GM19395 (cell line): ENCODE measurements around the gene TOP1.

ENCODE experiments used
- ATAC-seq: cut with Tn5 transposase; IDR thresholded peaks from one replicate; pipeline ENCODE4 v1.9.1; 2021; ENCODE audit warnings: mild to moderate bottlenecking, moderate library complexity; ENCODE audit not compliant: unreplicated experiment

Gene TOP1

DNA sequence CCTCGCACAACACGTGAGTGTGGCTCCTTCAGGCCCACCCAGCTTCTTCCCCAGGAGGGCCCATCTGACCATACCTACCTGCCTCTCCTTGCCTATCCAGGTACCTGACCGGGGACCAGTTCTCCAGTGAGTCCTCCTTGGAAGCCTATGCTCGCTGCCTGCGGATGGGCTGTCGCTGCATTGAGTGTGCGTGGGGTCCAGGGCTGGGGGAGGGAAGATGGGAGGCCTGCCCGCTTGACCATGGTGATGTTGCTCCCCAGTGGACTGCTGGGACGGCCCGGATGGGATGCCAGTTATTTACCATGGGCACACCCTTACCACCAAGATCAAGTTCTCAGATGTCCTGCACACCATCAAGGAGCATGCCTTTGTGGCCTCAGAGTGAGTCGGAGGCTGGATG is 135.2 kb downstream of the TOP1 start:
- ATAC-seq: no peak

DNA sequence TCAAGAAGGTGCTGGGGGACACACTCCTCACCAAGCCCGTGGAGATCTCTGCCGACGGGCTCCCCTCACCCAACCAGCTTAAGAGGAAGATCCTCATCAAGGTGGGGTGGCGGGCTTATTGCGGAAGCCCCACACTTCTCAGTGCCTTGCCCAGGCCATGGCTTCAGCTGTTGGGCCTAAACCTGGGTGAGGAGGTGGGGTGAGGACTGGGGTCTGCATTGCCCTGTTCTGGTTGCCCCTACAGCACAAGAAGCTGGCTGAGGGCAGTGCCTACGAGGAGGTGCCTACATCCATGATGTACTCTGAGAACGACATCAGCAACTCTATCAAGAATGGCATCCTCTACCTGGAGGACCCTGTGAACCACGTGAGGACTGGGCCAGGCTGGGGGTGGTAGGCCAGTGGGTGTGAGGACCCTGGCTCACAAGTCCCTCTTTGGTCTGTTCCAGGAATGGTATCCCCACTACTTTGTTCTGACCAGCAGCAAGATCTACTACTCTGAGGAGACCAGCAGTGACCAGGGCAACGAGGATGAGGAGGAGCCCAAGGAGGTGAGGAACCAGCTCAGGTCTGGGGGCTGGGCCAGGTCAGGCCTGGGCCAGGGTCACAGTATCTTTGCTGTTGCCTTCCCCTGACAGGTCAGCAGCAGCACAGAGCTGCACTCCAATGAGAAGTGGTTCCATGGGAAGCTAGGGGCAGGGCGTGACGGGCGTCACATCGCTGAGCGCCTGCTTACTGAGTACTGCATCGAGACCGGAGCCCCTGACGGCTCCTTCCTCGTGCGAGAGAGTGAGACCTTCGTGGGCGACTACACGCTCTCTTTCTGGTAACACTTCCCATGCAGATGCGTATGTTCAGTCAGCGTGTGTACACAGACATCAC is 136.6 kb downstream of the TOP1 start:
- no peak for ATAC-seq

DNA sequence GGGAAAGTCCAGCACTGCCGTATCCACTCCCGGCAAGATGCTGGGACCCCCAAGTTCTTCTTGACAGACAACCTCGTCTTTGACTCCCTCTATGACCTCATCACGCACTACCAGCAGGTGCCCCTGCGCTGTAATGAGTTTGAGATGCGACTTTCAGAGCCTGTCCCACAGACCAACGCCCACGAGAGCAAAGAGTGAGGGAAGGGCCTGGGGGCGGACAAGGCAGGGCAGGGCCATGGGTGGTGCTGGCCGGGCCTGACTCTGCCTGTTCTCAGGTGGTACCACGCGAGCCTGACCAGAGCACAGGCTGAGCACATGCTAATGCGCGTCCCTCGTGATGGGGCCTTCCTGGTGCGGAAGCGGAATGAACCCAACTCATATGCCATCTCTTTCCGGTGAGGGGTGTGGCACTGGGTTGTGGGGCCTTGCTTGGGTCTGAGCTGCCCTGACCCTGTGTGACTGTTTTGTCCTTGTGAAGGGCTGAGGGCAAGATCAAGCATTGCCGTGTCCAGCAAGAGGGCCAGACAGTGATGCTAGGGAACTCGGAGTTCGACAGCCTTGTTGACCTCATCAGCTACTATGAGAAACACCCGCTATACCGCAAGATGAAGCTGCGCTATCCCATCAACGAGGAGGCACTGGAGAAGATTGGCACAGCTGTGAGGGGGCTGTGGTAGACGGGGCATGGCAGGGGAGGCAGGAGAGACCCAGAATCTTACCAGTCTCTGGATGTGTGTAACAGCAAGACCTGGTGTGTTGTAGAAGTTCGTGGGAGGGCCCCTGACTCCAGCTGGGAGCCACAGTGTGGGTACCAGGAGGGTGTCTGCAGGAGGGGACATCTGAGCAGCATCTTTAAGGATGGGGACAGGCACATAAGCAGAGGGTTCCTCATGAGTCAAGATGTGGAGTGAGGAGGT is 137.8 kb downstream of the TOP1 start:
- ATAC-seq: no peak

DNA sequence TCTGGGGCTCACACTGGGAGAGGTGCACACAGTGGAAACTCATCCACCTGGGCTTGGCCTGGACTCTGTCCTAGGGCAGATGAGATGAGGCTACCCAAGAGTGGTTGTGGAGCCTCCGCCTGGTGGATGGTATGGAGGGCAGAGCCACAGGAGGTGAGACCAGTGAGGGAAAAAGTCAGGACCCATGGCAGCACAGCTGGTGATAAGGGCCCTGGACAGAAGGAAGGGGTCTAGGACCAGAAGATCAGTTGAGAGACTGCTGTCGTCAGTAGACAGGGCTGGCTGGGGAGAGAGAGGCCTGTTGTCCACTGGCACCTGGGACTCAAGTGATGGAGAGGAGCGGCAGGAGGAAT is 138.5 kb downstream of the TOP1 start:
- no peak for ATAC-seq

DNA sequence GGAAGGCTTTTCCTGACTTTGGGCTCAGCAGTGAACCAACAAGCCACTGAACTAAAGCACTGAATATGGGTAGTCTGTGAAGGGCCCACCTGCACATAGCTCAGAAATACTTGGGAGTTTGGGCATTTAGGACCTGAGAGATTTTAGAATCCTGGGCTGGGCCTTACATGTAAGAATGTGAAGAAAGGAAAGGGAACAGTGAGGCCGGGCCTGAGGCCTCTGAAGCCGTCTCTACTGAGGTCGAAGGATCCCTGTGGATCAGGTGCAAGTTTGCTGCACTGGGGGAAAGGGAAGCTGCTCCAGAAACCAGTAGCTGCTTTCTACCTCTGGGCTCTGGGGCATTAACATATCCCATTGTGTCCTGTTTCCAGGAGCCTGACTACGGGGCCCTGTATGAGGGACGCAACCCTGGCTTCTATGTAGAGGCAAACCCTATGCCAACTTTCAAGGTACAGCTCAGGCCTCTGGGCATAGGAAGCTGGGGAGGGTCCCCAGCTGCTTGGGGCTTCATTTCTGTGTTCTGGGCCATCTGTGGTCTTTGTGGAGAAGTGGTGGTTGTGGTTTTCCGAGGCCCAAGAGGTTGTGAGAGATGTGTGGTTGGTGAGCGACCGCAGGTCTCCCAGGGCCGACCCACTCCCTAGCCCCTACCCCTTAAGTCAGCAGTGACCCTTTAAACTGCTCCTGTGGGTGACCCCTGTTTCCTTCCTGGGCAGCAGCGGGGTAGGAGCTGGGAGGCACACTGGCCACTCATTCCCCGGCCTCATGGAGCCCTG is 139.0 kb downstream of the TOP1 start:
- ATAC-seq: peak; percentile 61

DNA sequence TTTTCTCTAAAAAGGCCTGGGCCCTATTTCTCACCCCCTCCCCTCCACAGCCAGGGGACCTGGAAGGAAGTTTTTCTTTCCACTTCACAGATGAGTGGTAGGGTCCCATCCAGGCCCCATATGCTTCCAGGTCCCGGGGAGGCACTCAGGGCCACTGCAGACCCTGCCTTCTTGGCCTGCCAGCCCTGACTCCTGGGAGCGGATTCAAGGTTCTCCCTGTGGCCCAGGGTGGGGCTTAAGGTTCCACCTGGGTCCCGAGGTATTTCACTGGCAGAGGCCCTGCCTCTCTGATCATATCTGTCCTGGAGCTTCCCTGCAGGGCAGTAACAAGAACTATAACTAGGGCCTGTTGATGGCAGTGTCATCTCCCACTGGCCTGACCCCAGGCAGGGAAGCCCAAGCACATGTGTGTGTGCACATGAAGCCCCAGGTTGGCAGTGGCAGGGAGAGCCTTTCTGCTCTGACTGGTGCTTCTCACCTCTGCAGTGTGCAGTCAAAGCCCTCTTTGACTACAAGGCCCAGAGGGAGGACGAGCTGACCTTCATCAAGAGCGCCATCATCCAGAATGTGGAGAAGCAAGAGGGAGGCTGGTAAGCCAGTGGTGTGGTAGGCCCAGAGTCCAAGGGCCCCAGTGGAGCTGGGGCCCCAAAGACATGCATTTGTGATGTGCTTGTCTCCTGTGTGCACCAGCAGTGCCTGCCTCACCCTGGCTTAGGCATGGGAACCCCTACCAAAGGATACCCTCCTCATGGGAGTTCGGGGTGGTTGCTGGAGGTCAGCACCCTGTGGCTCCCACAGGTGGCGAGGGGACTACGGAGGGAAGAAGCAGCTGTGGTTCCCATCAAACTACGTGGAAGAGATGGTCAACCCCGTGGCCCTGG is 139.9 kb downstream of the TOP1 start:
- ATAC-seq: no peak

DNA sequence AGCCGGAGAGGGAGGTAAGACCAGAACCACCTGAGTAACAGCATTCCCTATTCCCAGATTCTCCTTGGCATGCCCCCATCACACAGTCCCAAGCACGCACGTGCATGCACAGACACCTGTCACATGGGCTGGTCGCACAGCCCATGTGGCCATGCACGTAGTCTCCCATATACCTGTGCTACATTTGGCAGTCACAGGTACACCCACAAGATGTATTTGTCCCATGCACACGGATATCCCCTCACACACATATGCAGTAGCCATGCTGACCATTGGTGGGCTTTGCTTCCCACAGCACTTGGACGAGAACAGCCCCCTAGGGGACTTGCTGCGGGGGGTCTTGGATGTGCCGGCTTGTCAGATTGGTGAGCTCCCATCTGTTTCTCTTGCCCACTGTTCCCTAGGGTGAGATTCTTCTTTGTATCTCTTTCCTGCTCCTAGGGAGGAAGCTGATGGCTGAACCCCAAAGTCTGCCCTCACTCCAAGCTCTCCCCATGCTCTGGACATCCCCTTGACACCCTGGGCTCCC is 140.6 kb downstream of the TOP1 start:
- no peak for ATAC-seq

DNA sequence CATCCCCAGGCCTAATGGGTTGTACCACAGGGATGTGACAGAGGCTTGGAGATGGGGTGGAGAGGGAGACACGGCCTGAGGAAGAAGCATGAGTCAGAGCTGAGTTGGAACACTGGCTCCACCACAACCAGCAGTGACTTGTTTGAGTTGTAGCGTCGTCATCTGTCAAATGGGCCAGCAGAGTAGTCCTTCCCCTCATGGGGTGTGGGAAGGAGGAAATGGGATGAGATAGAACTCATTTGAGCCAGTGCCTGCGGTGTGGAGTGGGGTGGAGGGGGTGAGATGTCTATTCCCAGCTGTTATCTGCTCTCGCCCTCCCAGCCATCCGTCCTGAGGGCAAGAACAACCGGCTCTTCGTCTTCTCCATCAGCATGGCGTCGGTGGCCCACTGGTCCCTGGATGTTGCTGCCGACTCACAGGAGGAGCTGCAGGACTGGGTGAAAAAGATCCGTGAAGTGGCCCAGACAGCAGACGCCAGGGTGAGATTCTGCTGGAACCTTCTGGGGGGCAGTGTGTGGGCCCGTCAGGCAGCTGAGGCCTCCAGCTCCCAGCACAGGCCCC is 141.2 kb downstream of the TOP1 start:
- no peak for ATAC-seq

DNA sequence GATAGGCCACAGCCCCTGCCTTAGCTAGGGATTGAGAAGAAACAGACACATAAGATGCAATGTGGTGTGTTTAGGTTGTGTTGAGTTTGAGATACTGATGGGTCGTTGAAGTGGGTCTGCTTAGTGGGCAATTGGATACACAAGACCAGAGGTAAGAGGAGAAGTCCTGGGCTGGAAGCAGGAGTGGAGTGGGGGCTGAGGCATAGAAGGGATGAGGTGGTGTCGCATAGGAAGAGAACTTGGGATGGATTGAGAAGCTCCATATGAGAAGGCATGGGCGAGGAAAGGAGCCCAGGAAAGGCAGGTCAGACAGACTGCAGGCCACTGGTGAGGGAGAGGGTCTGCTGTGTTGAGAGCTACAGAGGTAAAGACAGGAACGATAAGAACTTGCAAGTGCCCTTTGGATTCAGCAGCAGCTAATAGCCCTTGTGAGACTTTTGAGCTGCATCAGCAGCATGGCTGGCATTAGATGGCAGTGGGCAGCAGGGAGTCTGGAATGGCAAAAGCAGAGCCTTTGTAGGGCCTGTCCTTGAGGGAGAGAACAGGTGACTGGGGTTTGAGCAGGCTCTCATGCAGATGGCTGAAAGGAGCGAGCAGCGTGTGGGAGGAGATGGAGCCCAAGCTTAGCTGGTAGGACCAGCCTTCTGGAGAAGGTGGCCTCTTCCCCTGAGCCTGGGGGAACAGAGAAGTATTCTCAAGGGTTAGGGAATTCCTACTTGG is 141.9 kb downstream of the TOP1 start:
- no peak for ATAC-seq

DNA sequence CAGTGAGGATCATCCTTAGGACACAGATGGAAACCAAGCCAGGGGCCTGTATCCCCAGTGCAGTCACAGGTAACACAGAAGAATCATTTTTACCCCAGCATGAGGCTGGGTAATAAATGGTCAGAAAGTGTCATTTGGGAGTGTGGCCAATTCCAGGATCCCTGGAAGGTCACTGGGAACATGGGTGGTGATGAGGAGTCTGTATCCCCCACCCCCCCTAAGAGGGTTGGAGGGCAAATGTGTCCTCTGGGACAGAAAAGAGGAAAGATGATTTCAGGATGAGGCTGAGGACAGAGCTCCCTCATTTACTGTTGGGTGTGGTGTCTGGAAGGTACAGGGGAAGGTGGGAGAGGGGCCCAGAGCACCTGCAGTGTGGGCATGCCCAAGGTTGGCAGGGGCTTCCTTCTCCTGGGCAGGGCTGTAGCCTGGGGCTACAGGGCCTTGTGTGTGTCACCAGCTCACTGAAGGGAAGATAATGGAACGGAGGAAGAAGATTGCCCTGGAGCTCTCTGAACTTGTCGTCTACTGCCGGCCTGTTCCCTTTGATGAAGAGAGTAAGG is 143.2 kb downstream of the TOP1 start:
- ATAC-seq: no peak

DNA sequence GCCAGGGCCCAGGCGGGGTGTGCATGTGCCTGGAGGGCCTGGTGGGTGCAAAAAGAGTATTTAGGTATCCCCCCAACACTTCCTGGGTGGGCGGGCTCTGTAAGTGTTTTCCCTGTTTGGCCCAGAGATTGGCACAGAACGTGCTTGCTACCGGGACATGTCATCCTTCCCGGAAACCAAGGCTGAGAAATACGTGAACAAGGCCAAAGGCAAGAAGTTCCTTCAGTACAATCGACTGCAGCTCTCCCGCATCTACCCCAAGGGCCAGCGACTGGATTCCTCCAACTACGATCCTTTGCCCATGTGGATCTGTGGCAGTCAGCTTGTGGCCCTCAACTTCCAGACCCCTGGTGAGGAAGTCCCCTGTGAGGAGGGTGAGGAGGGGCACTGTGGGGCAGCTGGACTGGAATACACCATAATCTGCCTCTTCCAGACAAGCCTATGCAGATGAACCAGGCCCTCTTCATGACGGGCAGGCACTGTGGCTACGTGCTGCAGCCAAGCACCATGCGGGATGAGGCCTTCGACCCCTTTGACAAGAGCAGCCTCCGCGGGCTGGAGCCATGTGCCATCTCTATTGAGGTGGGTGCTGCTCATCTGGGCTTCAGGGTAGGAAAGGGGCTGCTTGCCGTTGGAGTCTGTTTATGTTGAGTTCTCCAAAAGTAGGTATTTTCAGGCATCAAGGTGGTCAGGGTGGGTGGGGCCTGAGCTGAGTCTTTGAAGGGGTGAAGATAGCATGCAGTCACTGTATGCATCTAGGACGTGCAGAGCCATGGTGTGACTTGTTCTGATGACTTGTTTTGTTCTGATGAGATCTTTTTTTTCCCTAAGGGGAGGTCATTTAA is 143.9 kb downstream of the TOP1 start:
- no peak for ATAC-seq

DNA sequence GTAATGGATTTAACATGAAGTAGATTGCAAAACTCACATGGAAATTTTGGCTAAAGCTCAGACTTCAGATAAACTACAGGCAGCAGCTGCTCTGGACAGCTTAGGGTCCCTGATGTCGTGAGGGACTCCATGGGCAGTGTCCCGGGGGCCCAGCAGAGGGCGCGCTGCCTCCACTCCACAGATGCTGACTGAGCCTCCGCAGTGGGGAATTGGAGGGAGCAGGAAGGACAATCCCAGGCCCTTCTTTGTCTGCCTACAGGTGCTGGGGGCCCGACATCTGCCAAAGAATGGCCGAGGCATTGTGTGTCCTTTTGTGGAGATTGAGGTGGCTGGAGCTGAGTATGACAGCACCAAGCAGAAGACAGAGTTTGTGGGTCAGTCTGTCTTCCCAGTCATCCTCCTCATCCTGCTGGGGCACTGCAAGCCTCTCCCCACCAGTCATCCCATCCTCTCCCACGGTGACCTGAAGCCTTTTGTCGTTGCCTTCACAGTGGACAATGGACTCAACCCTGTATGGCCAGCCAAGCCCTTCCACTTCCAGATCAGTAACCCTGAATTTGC is 144.6 kb downstream of the TOP1 start:
- ATAC-seq: no peak

DNA sequence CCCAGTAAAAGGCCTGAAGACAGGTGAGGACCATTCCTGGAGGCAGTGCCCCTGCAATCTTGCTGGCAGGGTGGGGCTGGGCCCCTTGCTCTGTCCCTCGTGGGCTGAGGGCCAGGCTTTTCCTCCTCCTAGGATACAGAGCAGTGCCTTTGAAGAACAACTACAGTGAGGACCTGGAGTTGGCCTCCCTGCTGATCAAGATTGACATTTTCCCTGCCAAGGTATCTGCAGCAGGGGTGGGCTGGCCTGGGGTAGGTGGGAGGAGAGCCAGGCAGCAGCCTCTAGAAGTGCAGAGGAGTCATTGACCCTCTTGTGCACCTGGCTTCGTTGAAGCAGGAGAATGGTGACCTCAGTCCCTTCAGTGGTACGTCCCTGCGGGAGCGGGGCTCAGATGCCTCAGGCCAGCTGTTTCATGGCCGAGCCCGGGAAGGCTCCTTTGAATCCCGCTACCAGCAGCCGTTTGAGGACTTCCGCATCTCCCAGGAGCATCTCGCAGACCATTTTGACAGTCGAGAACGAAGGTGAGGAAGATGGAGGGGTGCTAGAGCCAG is 145.2 kb downstream of the TOP1 start:
- no peak for ATAC-seq
